GM12891 (cell line): Measurements from ENCODE around the gene SRRM4.

Source experiments
- DNase-seq: peaks from one replicate; pipeline ENCODE4 v3.0.0; 2011; ENCODE audit warnings: low spot score; ENCODE audit not compliant: insufficient read length
- FAIRE-seq: peaks from 2 replicates; lab custom pipeline; 2011; peaks lifted over from hg19 to GRCh38; lab: Jason Lieb, UNC
- PAX5 ChIP-seq: IDR thresholded peaks from 2 replicates; pipeline ENCODE4 v1.6.1; 2011; ENCODE audit warnings: low read length, moderate library complexity, mild to moderate bottlenecking; ENCODE audit not compliant: insufficient read depth, severe bottlenecking
- POLR2A ChIP-seq: IDR thresholded peaks from 2 replicates; pipeline ENCODE4 v1.6.1; 2011; ENCODE audit warnings: low read depth, low read length, control low read depth
- POLR2AphosphoS5 ChIP-seq: IDR thresholded peaks from 2 replicates; pipeline ENCODE4 v1.6.1; 2011; ENCODE audit warnings: low read depth, low read length, control low read depth
- POU2F2 ChIP-seq: IDR thresholded peaks from 2 replicates; pipeline ENCODE4 v1.6.1; 2011; ENCODE audit warnings: low read depth, mild to moderate bottlenecking, control low read depth, low read length, moderate library complexity
- SPI1 ChIP-seq: IDR thresholded peaks from 2 replicates; pipeline ENCODE4 v1.6.1; 2011; ENCODE audit warnings: low read depth, low read length, control low read depth
- TAF1 ChIP-seq: IDR thresholded peaks from 2 replicates; pipeline ENCODE4 v1.6.1; 2011; ENCODE audit warnings: low read depth, low read length, control low read depth

SRRM4 gene

GRCh38 chr12:119114294-119114693, 133.0 kb downstream of the SRRM4 start:
- FAIRE-seq (no peak), DNase-seq (no peak)
- TF ChIP-seq PAX5 (no peak), TAF1 (no peak), POU2F2 (no peak), POLR2A (no peak), POLR2AphosphoS5 (no peak), SPI1 (no peak)

- peak; percentile 26 for FAIRE-seq
- no peak for TF ChIP-seq POU2F2
- TF ChIP-seq PAX5: no peak
- no peak for TF ChIP-seq SPI1
- TF ChIP-seq POLR2A: no peak
- no peak for TF ChIP-seq TAF1
- TF ChIP-seq POLR2AphosphoS5: no peak
- DNase-seq: peak; percentile 41
These were observed 134.1 kb downstream of the SRRM4 start for GRCh38 chr12:119115296-119115905.

- FAIRE-seq (no peak), DNase-seq (no peak)
- TF ChIP-seq SPI1: no peak
- TF ChIP-seq POU2F2: no peak
- no peak for TF ChIP-seq POLR2AphosphoS5
- TF ChIP-seq TAF1: no peak
- no peak for TF ChIP-seq PAX5
- TF ChIP-seq POLR2A: no peak
These were observed 136.6 kb downstream of the SRRM4 start for GRCh38 chr12:119117936-119118335.

GRCh38 chr12:119118625-119119024, 137.3 kb downstream of the SRRM4 start:
- FAIRE-seq: no peak
- TF ChIP-seq POLR2A (no peak), POLR2AphosphoS5 (no peak), SPI1 (no peak), POU2F2 (no peak), PAX5 (no peak), TAF1 (no peak)
- no peak for DNase-seq

GRCh38 chr12:119122047-119122446, 140.7 kb downstream of the SRRM4 start:
- FAIRE-seq (no peak), DNase-seq (no peak)
- no peak for TF ChIP-seq POLR2AphosphoS5
- no peak for TF ChIP-seq PAX5

- TF ChIP-seq PAX5: no peak
- no peak for TF ChIP-seq TAF1
- TF ChIP-seq POU2F2: no peak
- TF ChIP-seq POLR2A: no peak
- no peak for TF ChIP-seq POLR2AphosphoS5
- FAIRE-seq (no peak), DNase-seq (no peak)
These were observed 141.4 kb downstream of the SRRM4 start for GRCh38 chr12:119122751-119123150.

GRCh38 chr12:119128527-119128926, 147.2 kb downstream of the SRRM4 start:
- no peak for DNase-seq
- TF ChIP-seq POLR2A (no peak), POLR2AphosphoS5 (no peak), SPI1 (no peak), PAX5 (no peak), POU2F2 (no peak), TAF1 (no peak)
- no peak for FAIRE-seq

- no peak for DNase-seq
- no peak for FAIRE-seq
- TF ChIP-seq SPI1 (no peak), PAX5 (no peak), POLR2A (no peak)
These were observed 148.6 kb downstream of the SRRM4 start for GRCh38 chr12:119129827-119130434.

GRCh38 chr12:119130523-119130922, 149.2 kb downstream of the SRRM4 start:
- DNase-seq (no peak), FAIRE-seq (no peak)
- TF ChIP-seq TAF1: no peak
- no peak for TF ChIP-seq PAX5
- TF ChIP-seq SPI1: no peak
- TF ChIP-seq POU2F2: no peak
- no peak for TF ChIP-seq POLR2A
- TF ChIP-seq POLR2AphosphoS5: no peak
